Peyer's patch (tissue), 4 donors: ENCODE results near the gene CFAP70. TPM values are rescaled to one million over a fixed set of nuclear protein-coding genes. Genes with fewer than 3 reads are reported as not detected.

Source experiments
- DNase-seq, 3 donors: peaks; one replicate each; pipeline ENCODE4 v3.0.0-alpha.2; 2017 to 2019
- H3K27ac ChIP-seq, 4 donors: fragments of 200-600 bp; sonication (generic); one replicate each; pipeline ENCODE4 v1.5.1; 2016 to 2019
- H3K27me3 ChIP-seq, 2 donors: fragments of 200-600 bp; sonication (generic); one replicate each; pipeline ENCODE4 v1.5.1; 2019
- H3K36me3 ChIP-seq, 3 donors: fragments of 200-600 bp; sonication (generic); one replicate each; pipeline ENCODE4 v1.5.1; 2016 to 2019
- H3K4me1 ChIP-seq, 4 donors: fragments of 200-600 bp; sonication (generic); one replicate each; pipeline ENCODE4 v1.5.1; 2016 to 2019
- H3K4me3 ChIP-seq, 4 donors: fragments of 200-600 bp; sonication (generic); 1 replicate in 3 of 4; 2 replicates in 1 of 4; pipeline ENCODE4 v1.5.1; 2016 to 2019; ENCODE audit warnings: mild to moderate bottlenecking in 1 of 4
- H3K9me3 ChIP-seq, 4 donors: fragments of 200-600 bp; sonication (generic); one replicate each; pipeline ENCODE4 v1.5.1; 2016 to 2019; ENCODE audit warnings: mild to moderate bottlenecking in 1 of 4
- POLR2A ChIP-seq, 2 donors: fragments of 450-650 bp; IDR thresholded peaks; one replicate each; pipeline ENCODE4 v1.5.1; 2017; ENCODE audit warnings: antibody characterized with exemption in 2 of 2, mild to moderate bottlenecking in 2 of 2, moderate library complexity in 2 of 2
- small RNA-seq, 2 donors: library from RNA; depleted of rRNA; stranded (forward); fragments of <200 nt; gene quantifications; one replicate each; pipeline ENCODE3, GENCODE V24; 2016
- total RNA-seq, 4 donors: library from RNA; depleted of rRNA; stranded (reverse); fragments of >200 nt; gene quantifications; one replicate each; pipeline ENCODE4 v1.1.0, GENCODE V29; 2016
- TF ChIP-seq, protein P1 (sequence below), 6 experiments: fragments of 450-650 bp in 4 of 6; fragments of 200-600 bp in 2 of 6; sonication (generic) in 1 of 6; IDR thresholded peaks; one replicate each; pipeline ENCODE4 v1.5.1; 2017 to 2019; ENCODE audit warnings: antibody characterized with exemption in 6 of 6, mild to moderate bottlenecking in 3 of 6, moderate library complexity in 1 of 6

The CFAP70 gene
- total RNA-seq, 4 donors from 2014 or later: 0.88 to 5.8 (median 2.5) TPM

DNA sequence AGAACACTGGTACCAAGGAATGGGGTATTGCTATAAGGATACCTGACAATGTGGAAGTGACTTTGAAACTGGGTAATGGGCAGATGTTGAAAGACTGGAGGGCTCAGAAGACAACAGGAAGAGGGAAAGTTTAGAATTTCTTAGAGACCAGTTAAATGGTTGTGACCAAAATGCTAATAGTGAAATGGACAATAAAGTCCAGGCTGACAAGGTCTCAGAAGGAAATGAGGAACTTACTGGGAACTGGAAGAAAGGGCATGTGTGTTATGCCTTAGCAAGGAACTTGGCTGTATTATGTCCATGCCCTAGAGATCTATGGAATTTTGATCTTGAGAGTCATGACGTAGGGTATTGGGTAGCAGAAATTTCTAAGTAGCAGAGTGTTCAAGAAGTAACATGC, 152.8 kb downstream of the CFAP70 start:
- no peak for TF ChIP-seq POLR2A (IDR thresholded peaks at IDR 0.05)
- TF ChIP-seq, protein P1, sequence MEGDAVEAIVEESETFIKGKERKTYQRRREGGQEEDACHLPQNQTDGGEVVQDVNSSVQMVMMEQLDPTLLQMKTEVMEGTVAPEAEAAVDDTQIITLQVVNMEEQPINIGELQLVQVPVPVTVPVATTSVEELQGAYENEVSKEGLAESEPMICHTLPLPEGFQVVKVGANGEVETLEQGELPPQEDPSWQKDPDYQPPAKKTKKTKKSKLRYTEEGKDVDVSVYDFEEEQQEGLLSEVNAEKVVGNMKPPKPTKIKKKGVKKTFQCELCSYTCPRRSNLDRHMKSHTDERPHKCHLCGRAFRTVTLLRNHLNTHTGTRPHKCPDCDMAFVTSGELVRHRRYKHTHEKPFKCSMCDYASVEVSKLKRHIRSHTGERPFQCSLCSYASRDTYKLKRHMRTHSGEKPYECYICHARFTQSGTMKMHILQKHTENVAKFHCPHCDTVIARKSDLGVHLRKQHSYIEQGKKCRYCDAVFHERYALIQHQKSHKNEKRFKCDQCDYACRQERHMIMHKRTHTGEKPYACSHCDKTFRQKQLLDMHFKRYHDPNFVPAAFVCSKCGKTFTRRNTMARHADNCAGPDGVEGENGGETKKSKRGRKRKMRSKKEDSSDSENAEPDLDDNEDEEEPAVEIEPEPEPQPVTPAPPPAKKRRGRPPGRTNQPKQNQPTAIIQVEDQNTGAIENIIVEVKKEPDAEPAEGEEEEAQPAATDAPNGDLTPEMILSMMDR (IDR thresholded peaks at IDR 0.05): no peak
- peaks cover 0 to 10% (median 0%) of the 10 kb centered on the region in 3 donors for H3K36me3 ChIP-seq
- H3K27ac ChIP-seq: no peak overlapping the region
- no peaks in the 10 kb centered on the region for H3K9me3 ChIP-seq
- no peaks in the 10 kb centered on the region for H3K4me1 ChIP-seq
- no peak overlapping the region for H3K4me3 ChIP-seq
- no peaks in the 10 kb centered on the region for H3K27me3 ChIP-seq
- DNase-seq: no peak

DNA sequence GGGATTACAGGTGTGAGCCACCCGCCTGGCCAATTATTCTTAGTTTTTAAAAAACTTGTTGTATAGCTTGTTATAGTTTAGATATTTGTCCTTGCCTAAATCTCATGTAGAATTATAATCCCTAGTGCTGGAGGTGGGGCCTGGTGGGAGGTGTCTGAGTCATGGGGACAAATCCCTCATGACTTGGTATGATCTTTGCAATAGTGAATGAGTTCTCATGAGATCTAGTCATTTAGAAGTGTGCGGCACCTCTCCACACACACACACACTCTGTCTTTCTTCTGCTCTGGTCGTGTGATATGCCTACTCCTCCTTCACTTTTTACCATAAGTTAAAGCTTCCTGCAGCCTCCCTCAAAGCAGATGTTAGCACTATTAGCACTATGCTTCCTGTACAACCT, 153.6 kb downstream of the CFAP70 start:
- H3K4me3 ChIP-seq: no peak overlapping the region
- DNase-seq: no peak
- H3K27ac ChIP-seq: no peak overlapping the region
- no peaks in the 10 kb centered on the region for H3K27me3 ChIP-seq
- TF ChIP-seq, protein P1 (IDR thresholded peaks at IDR 0.05): no peak
- TF ChIP-seq POLR2A (IDR thresholded peaks at IDR 0.05): no peak
- H3K4me1 ChIP-seq: no peaks in the 10 kb centered on the region
- H3K9me3 ChIP-seq: no peaks in the 10 kb centered on the region
- H3K36me3 ChIP-seq: peaks cover 0 to 11% (median 0%) of the 10 kb centered on the region in 3 donors

Small RNA genes within 50 kb of the gene (small RNA-seq; reads per million reads assigned to genes)
- gene RF00019: 0 reads per million in 2 donors
- 0 reads per million in 2 donors for gene RNU6-833P

Other genes with a start within 250 kb of the CFAP70 start
- gene NUDT13, start 248.4 kb downstream of the CFAP70 start, total RNA-seq: 1 to 10 TPM; 1.9 to 4.0 (median 2.6) TPM
- 10 to 100 TPM; 22.9 to 57.8 (median 32.9) TPM for gene ECD, start 190.9 kb downstream of the CFAP70 start, total RNA-seq
- 10 to 100 TPM in 2 of 4 donors, 1 to 10 TPM in 2; 7.4 to 21.6 (median 13.2) TPM for gene FAM149B1, start 190.7 kb downstream of the CFAP70 start, total RNA-seq
- gene DNAJC9, start 111.6 kb downstream of the CFAP70 start, total RNA-seq: 10 to 100 TPM; 13.8 to 47.0 (median 17.0) TPM
- gene MRPS16, start 106.2 kb downstream of the CFAP70 start, total RNA-seq: 10 to 100 TPM; 39.8 to 69.3 (median 40.1) TPM
- 10 to 100 TPM; 51.9 to 70.1 (median 58.4) TPM for gene ANXA7, start 55.2 kb upstream of the CFAP70 start, total RNA-seq
- 1 to 10 TPM; 3.3 to 7.5 (median 5.2) TPM for gene MSS51, start 74.7 kb upstream of the CFAP70 start, total RNA-seq
- gene PPP3CB, start 137.2 kb upstream of the CFAP70 start, total RNA-seq: 10 to 100 TPM; 28.2 to 42.0 (median 32.4) TPM
- 10 to 100 TPM; 41.0 to 65.1 (median 50.5) TPM for gene USP54, start 232.5 kb upstream of the CFAP70 start, total RNA-seq